Loucy (cell line): ENCODE measurements around the gene GID8.

Experiments
- EZH2phosphoT487 ChIP-seq: fragments of 200-600 bp; IDR thresholded peaks from 2 replicates; pipeline ENCODE4 v1.6.1; 2018; ENCODE audit warnings: antibody characterized with exemption, mild to moderate bottlenecking, moderate library complexity, borderline replicate concordance
- TF ChIP-seq, protein P1 (sequence below): fragments of 200-600 bp; sonication (generic); conservative IDR thresholded peaks from 2 replicates; pipeline ENCODE4 v1.5.1; 2014; ENCODE audit warnings: mild to moderate bottlenecking, antibody characterized with exemption, low read length

DNA sequence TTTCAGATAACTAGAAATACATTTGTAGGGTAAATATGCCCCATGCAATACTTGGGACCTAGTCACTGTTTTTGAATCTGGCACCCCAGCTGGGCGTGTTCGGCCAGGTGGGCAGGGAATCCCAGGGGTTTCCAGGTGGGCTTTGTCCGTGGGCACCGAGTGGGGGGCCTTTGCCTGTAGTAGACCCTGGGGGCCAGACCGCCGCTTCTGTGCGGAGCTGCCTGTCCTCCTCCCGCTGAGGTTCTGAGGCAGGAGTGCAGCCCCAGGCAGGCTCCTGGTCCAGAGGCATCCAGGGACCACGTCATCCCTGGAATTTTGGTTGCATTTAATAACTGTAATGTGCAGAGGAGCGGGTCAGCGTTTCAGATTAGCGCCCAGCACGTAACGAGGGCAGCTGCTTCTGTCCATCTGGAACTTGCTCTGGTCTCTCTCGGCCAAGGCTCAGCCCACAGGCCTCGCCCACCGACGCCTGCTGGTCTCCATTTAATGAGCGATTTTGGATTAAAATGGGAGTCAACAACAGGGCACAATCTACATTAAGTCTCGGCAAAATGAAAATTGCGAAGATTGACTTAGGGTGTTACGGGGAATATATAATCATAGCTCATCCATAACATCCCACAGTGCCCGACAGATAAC is 56.0 kb downstream of the GID8 start:
- no peak for TF ChIP-seq EZH2phosphoT487
- TF ChIP-seq, protein P1, sequence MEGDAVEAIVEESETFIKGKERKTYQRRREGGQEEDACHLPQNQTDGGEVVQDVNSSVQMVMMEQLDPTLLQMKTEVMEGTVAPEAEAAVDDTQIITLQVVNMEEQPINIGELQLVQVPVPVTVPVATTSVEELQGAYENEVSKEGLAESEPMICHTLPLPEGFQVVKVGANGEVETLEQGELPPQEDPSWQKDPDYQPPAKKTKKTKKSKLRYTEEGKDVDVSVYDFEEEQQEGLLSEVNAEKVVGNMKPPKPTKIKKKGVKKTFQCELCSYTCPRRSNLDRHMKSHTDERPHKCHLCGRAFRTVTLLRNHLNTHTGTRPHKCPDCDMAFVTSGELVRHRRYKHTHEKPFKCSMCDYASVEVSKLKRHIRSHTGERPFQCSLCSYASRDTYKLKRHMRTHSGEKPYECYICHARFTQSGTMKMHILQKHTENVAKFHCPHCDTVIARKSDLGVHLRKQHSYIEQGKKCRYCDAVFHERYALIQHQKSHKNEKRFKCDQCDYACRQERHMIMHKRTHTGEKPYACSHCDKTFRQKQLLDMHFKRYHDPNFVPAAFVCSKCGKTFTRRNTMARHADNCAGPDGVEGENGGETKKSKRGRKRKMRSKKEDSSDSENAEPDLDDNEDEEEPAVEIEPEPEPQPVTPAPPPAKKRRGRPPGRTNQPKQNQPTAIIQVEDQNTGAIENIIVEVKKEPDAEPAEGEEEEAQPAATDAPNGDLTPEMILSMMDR, result no peak
